Measurements from ENCODE around the gene TOM1L1. TPM values are rescaled to one million over a fixed set of nuclear protein-coding genes. Genes with fewer than 3 reads are reported as not detected.

The TOM1L1 gene
- total RNA-seq, 1 donor from 2014 or later: 9.6 TPM

DNA sequence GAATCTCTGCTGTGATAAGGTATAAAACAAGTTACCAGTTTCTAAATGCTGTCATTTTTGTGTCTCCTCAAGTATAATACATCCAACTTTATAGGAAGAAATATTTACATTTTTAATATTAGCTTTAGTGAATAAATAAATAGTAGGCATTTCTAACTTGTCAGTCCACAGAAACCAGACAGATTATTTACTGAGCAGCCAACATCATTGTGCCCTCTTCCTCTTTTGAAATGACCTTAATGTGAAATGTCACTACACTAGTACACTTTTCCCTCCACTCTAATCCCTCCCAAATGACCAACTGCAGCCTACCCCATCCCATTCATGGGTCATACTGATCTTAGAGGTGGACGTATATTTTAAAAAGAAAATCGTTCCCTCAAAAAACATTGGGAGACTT lies 77.1 kb downstream of the TOM1L1 start:
- intact Hi-C loops (cut with DNase I): no loop called here
- no peak for DNase-seq (ENCODE audit: low spot score)

DNA sequence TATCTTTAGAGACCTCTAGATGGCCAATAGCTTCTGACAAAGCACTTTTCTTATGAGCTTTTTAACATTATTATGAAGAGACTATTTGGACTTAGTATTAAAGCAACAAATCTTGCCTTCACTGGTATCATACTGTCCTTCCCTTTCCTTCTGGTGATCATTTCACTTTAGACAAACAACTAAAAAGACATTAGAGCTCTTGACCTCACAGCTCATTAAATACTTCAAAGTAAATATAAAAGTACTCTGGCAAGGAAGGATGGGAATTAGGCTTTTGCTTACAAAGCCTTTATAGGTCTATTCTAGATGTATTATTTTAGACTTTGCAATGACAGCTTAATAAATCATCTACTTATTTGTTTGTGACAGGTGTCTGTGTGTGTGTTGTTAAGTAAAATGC lies 79.0 kb downstream of the TOM1L1 start:
- intact Hi-C loops (cut with DNase I): no loop called here
- no peak for DNase-seq (ENCODE audit: low spot score)

DNA sequence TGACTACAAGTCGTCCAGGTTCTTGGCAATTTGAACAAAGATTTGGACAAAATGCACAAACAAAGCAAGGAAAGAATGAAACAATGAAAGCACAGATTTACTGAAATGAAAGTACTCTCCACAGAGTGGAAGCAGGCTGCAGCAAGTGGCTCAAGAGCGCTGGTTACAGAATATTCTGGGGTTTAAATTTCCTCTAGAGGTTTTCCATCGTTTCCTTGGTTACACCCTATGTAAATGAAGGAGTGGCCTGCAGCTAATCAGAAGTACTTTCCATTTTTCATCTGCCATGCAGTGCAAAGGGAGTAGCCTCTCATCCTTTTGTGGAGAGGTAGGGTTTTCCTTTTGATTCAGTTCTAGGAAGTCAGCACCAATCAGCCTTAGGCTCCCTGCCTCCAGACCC lies 79.7 kb downstream of the TOM1L1 start:
- no peak for DNase-seq (ENCODE audit: low spot score)
- intact Hi-C loops (cut with DNase I): no loop called here

DNA sequence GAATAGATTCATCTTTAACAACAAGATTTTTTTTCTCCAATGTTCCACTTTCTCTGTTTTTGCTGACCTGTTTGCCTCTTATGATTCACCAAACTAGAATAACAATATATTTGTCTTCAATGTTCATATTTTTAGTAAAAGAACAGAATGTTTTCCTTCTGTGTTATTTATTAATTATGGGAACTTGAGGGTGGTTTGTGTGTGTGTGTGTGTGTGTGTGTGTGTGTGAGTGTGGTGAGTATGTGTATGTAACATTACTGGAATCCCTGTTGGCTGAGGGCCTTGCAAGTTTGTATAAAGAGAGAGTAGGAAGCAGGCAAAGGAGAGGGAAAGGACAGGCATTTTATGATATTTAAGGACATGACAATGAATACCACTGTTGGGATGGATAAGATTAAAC lies 81.7 kb downstream of the TOM1L1 start:
- no peak for DNase-seq (ENCODE audit: low spot score)
- intact Hi-C loops (cut with DNase I): no loop called here

DNA sequence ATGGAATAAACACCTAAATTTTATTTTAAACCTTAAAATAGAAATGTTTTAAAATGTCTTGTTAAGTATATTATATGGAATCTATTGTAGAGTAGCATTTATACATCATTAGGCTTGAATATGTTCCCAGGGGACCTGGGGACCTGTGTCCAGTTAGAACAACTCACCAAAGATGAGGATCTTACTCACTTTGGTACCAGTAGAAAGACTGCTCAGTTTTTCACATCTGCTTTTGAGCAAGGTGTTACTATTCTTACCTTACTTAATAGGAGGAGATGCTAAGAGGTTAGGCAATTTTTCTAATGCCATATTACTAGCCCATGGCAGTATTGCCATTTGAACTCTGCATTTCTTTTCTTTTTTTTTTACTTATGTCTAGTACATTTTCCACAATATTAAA lies 82.6 kb downstream of the TOM1L1 start:
- no peak for DNase-seq (ENCODE audit: low spot score)
- intact Hi-C loops (cut with DNase I): no loop called here

DNA sequence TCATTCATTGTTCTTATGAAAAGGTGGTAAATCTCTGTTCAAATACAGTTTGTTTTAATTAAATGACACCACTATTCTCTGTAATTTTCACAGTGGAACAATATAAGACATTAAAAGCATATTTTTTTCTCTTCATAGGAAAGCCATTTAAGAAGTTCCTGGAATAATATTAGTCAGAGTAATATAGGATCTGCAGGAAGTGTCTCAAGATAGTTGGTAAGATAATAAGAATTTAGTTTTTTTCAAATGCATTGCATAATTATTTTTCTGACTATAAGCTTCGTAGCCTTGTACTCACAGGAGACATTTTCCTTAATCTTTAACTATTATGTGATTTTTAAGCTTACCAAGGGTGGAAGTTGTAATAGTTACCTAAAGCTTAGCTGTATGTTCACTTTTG lies 84.8 kb downstream of the TOM1L1 start:
- intact Hi-C loops (cut with DNase I): no loop called here
- no peak for DNase-seq (ENCODE audit: low spot score)

DNA sequence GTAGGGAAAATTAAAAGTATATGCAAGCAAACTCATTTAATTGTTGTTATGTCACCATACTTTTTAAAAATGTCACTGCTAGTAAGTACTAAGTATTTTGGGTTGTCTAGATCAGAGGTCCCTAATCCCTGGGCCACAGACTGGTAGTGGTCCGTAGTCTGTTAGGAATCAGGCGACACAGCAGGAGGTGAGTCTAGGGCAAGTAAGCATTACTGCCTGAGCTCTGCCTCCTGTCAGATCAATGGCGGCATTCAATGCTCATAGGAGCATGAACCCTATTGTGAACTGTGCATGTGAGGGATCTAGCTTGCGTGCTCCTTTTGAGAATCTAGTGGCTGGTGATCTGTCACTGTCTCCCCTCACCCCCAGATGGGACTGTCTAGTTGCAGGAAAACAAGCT lies 89.5 kb downstream of the TOM1L1 start:
- DNase-seq (ENCODE audit: low spot score): no peak
- intact Hi-C loops (cut with DNase I): loop anchor here (5.0 kb wide), 2 partner anchors 307 to 357 kb away; no protein-coding TSS in a partner anchor

DNA sequence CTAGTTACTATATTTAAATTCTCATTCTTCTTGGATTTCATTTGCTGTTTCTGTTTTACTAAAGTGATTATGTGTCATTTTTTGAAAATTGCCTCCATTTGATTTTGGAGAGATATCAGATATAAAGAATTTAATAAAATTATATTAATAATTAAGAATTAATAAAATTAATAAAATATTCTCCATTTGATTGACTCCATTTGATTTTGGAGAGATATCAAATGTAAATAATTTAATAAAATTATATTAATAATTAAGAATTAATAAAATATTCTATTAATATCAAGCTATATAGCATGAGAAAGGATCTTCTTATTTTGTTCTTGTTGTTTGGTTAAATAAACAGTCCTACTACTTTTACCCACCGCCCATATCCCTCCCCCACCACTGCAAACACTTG lies 90.9 kb downstream of the TOM1L1 start:
- DNase-seq (ENCODE audit: low spot score): no peak
- intact Hi-C loops (cut with DNase I): loop anchor here (5.0 kb wide), 2 partner anchors 306 to 356 kb away; no protein-coding TSS in a partner anchor

DNA sequence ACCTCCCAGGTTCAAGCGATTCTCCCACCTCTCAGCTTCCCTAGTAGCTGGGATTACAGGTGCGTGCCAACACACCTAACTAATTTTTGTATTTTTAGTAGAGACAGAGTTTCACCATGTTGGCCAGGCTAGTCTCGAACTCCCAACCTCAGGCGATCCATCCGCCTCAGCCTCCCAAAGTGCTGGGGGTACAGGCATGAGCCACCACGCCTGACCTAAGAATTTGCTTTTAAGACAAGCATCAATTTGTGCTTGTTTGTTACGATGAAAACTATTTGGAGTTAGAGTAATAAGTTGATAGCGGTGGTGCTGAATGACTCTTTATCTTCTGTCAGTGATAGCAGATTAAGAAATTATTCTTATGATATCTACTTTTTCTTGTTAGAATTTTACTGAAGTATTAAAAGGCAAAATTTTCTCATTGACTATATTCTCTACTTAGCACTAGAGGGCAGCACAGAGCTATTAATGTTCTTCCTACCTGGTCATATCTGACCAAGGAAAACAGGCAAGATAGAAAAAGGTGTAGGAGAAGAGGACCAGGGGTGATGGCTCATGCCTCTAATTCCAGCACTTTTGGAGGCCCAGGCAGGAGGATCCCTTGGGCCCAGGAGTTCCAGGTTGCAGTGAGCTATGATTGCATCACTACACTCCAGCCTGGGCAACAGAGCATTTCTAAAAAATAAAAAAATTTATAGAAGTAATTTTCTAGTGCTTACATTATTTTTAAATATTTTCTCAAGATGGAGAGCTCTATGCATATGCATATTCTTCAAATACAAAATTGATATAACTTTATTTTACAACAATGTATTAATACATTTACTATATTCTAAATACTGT lies 92.4 kb downstream of the TOM1L1 start:
- intact Hi-C loops (cut with DNase I): loop anchor here (5.0 kb wide), 2 partner anchors 304 to 354 kb away; no protein-coding TSS in a partner anchor
- DNase-seq (ENCODE audit: low spot score): no peak

DNA sequence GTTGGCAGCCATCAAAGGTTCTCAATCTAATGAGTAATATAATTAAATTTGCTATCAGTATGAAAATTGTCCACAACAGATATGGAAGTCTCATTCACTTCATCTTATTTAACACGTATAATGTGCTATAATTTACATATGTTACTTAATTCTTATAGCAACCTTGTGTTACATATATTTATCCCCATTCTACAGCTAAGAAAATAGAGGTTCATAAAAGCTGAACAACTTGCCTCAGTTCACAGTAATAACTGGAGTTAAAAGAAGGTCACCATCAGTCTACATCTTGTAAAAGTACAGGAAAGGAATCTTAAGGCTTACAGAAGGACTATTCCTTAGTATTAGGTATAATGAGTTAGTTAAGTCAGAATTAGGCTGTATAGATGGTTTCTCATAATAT lies 95.8 kb downstream of the TOM1L1 start:
- DNase-seq (ENCODE audit: low spot score): no peak
- intact Hi-C loops (cut with DNase I): no loop called here

DNA sequence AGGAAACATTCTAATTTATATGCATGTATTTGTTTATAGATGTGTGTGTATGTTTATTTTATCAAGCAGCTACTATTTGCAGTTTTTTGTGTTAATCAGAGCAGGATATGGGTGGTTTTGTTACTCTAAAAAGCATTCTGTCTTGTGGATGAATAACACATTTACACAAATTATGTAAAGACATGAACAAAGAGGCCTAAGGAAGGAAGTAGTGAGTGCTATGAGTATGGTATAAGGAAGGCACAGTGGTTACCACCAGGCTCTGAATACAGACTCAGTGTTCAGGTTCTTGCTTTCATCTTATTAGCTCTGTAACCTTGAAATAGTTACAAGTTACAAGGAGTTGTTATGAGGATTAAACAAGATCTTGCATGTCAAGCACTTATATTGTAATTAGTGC lies 101.8 kb downstream of the TOM1L1 start:
- intact Hi-C loops (cut with DNase I): no loop called here
- no peak for DNase-seq (ENCODE audit: low spot score)

DNA sequence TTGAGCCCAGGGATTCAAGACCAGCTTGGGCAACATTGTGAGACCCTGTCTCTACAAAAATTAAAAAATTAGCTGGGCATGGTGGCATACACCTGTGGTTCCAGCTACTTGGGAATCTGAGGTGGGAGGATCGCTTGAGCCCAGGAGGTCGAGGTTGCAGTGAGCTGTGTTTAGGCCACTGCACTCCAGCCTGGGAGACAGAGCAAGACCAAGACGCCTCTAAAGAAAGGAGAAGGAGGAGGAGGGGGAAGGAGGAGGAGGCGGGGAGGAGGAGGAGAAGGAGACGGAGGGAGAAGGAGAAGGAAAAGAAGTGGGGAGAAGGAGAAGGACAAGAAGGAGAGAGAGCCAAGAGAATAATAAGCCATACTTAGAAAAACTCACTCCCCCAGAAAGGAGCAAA lies 103.8 kb downstream of the TOM1L1 start:
- DNase-seq (ENCODE audit: low spot score): no peak
- intact Hi-C loops (cut with DNase I): no loop called here

DNA sequence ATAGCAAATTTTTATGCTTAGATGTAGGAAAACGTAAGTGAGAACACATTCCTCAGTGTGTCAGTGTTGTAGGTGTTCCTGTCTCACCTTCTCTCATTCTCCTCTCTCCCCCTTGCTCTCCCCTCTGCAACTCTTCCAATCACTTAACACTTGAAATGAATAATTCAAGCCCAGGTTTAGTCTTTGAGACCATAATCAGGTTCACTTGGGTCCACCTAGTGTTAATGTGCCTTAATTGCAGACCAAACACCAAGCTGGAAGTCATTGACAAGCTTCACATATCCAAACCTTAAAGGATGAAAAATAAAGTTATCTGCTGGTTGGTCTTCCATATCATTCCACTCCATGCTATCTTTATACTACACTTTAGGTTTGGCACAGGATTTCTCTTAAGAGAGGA lies 104.9 kb downstream of the TOM1L1 start:
- DNase-seq (ENCODE audit: low spot score): no peak
- intact Hi-C loops (cut with DNase I): no loop called here

Other genes starting within 250 kb of the TOM1L1 start
- 48.6 TPM for gene COX11, start 67.8 kb downstream of the TOM1L1 start, total RNA-seq
- 7.3 TPM for gene STXBP4, start 67.9 kb downstream of the TOM1L1 start, total RNA-seq

Data from cardiac septum (tissue), 1 donor.